Progenitor cell of endocrine pancreas (in vitro differentiated cells): ENCODE data around the gene PCTP. TPM values are rescaled to one million over a fixed set of nuclear protein-coding genes. Genes with fewer than 3 reads are reported as not detected.

Experiments
- DNase-seq: peaks from one replicate; pipeline ENCODE4 v3.0.0; 2021; ENCODE audit warnings: low spot score; ENCODE audit not compliant: unreplicated experiment
- H3K27ac Mint-ChIP-seq: 2 replicates; pipeline ENCODE4 v1.8.0; 2021; ENCODE audit warnings: mild to moderate bottlenecking, moderate library complexity, mixed read lengths
- H3K27me3 Mint-ChIP-seq: 2 replicates; pipeline ENCODE4 v1.8.0; 2021; ENCODE audit warnings: mixed read lengths
- H3K36me3 Mint-ChIP-seq: 2 replicates; pipeline ENCODE4 v1.8.0; 2022; ENCODE audit warnings: mixed read lengths; ENCODE audit not compliant: insufficient read depth
- H3K4me1 Mint-ChIP-seq: 2 replicates; pipeline ENCODE4 v1.8.0; 2021; ENCODE audit warnings: low read depth, mixed read lengths
- H3K4me3 Mint-ChIP-seq: 2 replicates; pipeline ENCODE4 v1.8.0; 2021; ENCODE audit warnings: low read depth, mild to moderate bottlenecking, moderate library complexity, mixed read lengths
- H3K9me3 Mint-ChIP-seq: 2 replicates; pipeline ENCODE4 v1.8.0; 2021; ENCODE audit warnings: low read depth, mixed read lengths
- CTCF ChIP-seq: fragments of 200-600 bp; sonication (generic); IDR thresholded peaks from one replicate; pipeline ENCODE4 v1.5.0; 2021; ENCODE audit warnings: antibody characterized with exemption, mild to moderate bottlenecking; ENCODE audit not compliant: unreplicated experiment
- total RNA-seq: library from RNA; stranded (reverse); gene quantifications from 2 replicates; pipeline ENCODE4 v1.2.1, GENCODE V29; 2021

Gene PCTP
- total RNA-seq, 1 donor from 2014 or later = 25.4 TPM

- Mint-ChIP-seq H3K9me3 (peaks cover 3% of the 10 kb centered on the region), H3K36me3 (no peaks in the 10 kb centered on the region), H3K4me1 (peaks cover 13% of the 10 kb centered on the region), H3K27me3 (no peaks in the 10 kb centered on the region), H3K4me3 (no peak overlapping the region), H3K27ac (no peak overlapping the region)
- no peak for DNase-seq
- TF ChIP-seq CTCF = no peak
Observed at GRCh38 chr17:55747209-55747608, 3.6 kb upstream of the PCTP start.

- TF ChIP-seq CTCF = no peak
- Mint-ChIP-seq H3K9me3 (peaks cover 3% of the 10 kb centered on the region), H3K27ac (no peak overlapping the region), H3K4me3 (no peak overlapping the region), H3K27me3 (no peaks in the 10 kb centered on the region), H3K36me3 (peaks cover 2% of the 10 kb centered on the region), H3K4me1 (peaks cover 17% of the 10 kb centered on the region)
- no peak for DNase-seq
Observed at GRCh38 chr17:55748841-55749240, 2.0 kb upstream of the PCTP start.

GRCh38 chr17:55749985-55750384 lies 866 bp upstream of the PCTP start:
- Mint-ChIP-seq H3K4me1 (peaks cover 17% of the 10 kb centered on the region), H3K27me3 (no peaks in the 10 kb centered on the region), H3K9me3 (peaks cover 3% of the 10 kb centered on the region), H3K36me3 (peaks cover 8% of the 10 kb centered on the region), H3K27ac (no peak overlapping the region), H3K4me3 (no peak overlapping the region)
- no peak for DNase-seq
- no peak for TF ChIP-seq CTCF

GRCh38 chr17:55751720-55752250 lies 934 bp downstream of the PCTP start:
- Mint-ChIP-seq H3K4me3 (peak overlapping the region; percentile 91), H3K9me3 (peaks cover 3% of the 10 kb centered on the region), H3K27ac (peak overlapping the region; percentile 95), H3K36me3 (peaks cover 13% of the 10 kb centered on the region), H3K27me3 (no peaks in the 10 kb centered on the region), H3K4me1 (peaks cover 14% of the 10 kb centered on the region)
- no peak for TF ChIP-seq CTCF
- no peak for DNase-seq

GRCh38 chr17:55756689-55757088 lies 5.8 kb downstream of the PCTP start:
- Mint-ChIP-seq H3K27ac (no peak overlapping the region), H3K4me3 (no peak overlapping the region), H3K4me1 (peaks cover 11% of the 10 kb centered on the region), H3K36me3 (peaks cover 13% of the 10 kb centered on the region), H3K9me3 (no peaks in the 10 kb centered on the region), H3K27me3 (no peaks in the 10 kb centered on the region)
- DNase-seq = no peak
- no peak for TF ChIP-seq CTCF
